Stomach smooth muscle (tissue), 2 donors: ENCODE results near the gene CNP.

Experiments
- H3K27ac ChIP-seq: one replicate; pipeline ENCODE4 v1.7.0; 2013; ENCODE audit warnings: mild to moderate bottlenecking, low read length, inconsistent platforms
- H3K27me3 ChIP-seq, 2 donors: one replicate each; pipeline ENCODE4 v1.7.0; 2013; ENCODE audit warnings: low read length in 2 of 2; ENCODE audit not compliant: insufficient read depth in 2 of 2, control insufficient read depth in 1 of 2
- H3K36me3 ChIP-seq, 2 donors: one replicate each; pipeline ENCODE4 v1.7.0; 2013; ENCODE audit warnings: low read length in 2 of 2; ENCODE audit not compliant: control insufficient read depth in 2 of 2, insufficient read depth in 2 of 2
- H3K4me1 ChIP-seq: one replicate; pipeline ENCODE4 v1.7.0; 2013; ENCODE audit warnings: low read length; ENCODE audit not compliant: control insufficient read depth, insufficient read depth
- H3K4me3 ChIP-seq, 2 donors: one replicate each; pipeline ENCODE4 v1.7.0; 2013; ENCODE audit warnings: low read length in 2 of 2
- H3K9ac ChIP-seq, 2 donors: one replicate each; pipeline ENCODE4 v1.7.0; 2013; ENCODE audit warnings: low read length in 2 of 2, mild to moderate bottlenecking in 1 of 2
- H3K9me3 ChIP-seq, 2 donors: one replicate each; pipeline ENCODE4 v1.7.0; 2013; ENCODE audit warnings: low read length in 2 of 2; ENCODE audit not compliant: control insufficient read depth in 2 of 2
- donor health status: healthy.
- donor health status: Pancreatic carcinoma.

CNP gene

DNA sequence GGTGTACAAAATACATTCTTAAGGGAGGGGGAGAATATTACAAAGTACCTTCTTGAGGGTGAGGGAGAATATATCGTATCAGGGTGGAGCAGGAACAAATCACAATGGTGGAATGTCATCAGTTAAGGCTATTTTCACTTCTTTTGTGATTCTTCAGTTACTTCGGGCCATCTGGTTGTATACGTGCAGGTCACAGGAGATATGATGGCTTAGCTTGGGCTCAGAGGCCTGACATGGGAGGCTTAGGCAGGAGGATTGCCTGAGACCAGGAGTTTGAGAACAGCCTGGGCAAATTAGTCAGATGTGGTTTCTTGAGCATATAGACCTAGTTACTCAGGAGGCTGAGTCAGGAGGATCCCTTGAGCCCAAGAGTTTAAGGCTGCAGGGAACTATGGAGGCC is 23.1 kb upstream of the CNP start:
- Histone ChIP-seq H3K36me3 (no peaks in the 10 kb centered on the region), H3K27ac (no peak overlapping the region), H3K27me3 (no peaks in the 10 kb centered on the region), H3K4me1 (no peaks in the 10 kb centered on the region), H3K4me3 (no peak overlapping the region), H3K9me3 (no peaks in the 10 kb centered on the region), H3K9ac (no peak overlapping the region)

DNA sequence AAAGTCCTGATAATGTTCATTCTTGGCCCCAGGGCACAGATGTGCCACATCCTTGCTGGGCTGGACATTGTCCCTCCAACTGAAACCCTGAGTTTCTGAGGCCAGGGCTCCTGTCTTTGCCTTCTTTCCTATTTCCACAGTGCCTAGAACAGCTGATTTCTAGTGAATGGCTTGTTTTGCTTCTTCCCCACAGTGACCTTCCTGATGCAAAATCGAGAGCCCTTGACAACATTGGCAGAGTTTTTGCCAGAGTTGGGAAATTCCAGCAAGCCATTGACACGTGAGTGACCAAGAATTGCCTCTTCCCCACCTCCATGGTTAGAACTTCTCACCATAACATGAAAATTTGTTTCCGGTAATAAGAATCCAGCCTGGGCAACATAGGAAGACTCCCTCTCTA is 21.7 kb upstream of the CNP start:
- Histone ChIP-seq H3K9me3 (no peaks in the 10 kb centered on the region), H3K4me3 (no peak overlapping the region), H3K27me3 (no peaks in the 10 kb centered on the region), H3K27ac (no peak overlapping the region), H3K36me3 (peaks cover 0 to 5% of the 10 kb centered on the region in 2 donors), H3K4me1 (no peaks in the 10 kb centered on the region), H3K9ac (no peak overlapping the region)

GRCh38 chr17:41948762-41949460 is 17.7 kb upstream of the CNP start:
- no peak overlapping the region for H3K4me3 ChIP-seq
- no peak overlapping the region for H3K27ac ChIP-seq
- H3K4me1 ChIP-seq, result no peaks in the 10 kb centered on the region
- no peaks in the 10 kb centered on the region for H3K27me3 ChIP-seq
- no peaks in the 10 kb centered on the region for H3K9me3 ChIP-seq
- H3K36me3 ChIP-seq, result peaks cover 0 to 5% of the 10 kb centered on the region in 2 donors
- no peak overlapping the region for H3K9ac ChIP-seq

DNA sequence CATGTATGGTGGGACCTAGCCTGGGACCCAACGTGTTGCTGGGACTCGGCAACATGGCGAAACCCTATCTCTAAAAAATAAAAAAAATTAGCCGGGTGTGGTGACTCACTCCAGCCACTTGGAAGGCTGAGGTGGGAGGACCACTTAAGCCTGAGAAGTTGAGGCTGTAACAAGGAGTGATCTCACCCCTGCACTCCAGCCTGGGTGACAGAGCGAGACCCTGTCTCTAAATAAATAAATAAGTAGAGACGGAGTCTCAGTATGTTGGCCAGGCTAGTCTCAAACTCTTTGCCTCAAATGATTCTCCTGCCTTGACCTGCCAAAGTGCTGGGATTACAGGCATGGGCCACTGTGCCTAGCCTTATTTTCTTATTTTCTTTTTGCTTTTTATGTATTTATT is 10.1 kb upstream of the CNP start:
- Histone ChIP-seq H3K36me3 (peaks cover 0 to 3% of the 10 kb centered on the region in 2 donors), H3K9me3 (no peaks in the 10 kb centered on the region), H3K27ac (no peak overlapping the region), H3K9ac (no peak overlapping the region), H3K4me1 (no peaks in the 10 kb centered on the region), H3K4me3 (no peak overlapping the region), H3K27me3 (no peaks in the 10 kb centered on the region)

GRCh38 chr17:41957031-41957868 is 9.3 kb upstream of the CNP start:
- H3K9me3 ChIP-seq, result no peaks in the 10 kb centered on the region

GRCh38 chr17:41957869-41958439 is 8.6 kb upstream of the CNP start:
- Histone ChIP-seq H3K36me3 (peaks cover 0 to 3% of the 10 kb centered on the region in 2 donors), H3K27ac (no peak overlapping the region), H3K4me1 (peaks cover 10% of the 10 kb centered on the region), H3K4me3 (no peak overlapping the region), H3K27me3 (no peaks in the 10 kb centered on the region), H3K9me3 (no peaks in the 10 kb centered on the region), H3K9ac (no peak overlapping the region)

More at GRCh38 chr17:41957031-41957868, 9.3 kb upstream of the CNP start:
- Histone ChIP-seq H3K9ac (no peak overlapping the region), H3K36me3 (peaks cover 0 to 3% of the 10 kb centered on the region in 2 donors), H3K27ac (no peak overlapping the region), H3K4me3 (no peak overlapping the region), H3K27me3 (no peaks in the 10 kb centered on the region), H3K4me1 (peaks cover 3% of the 10 kb centered on the region)

DNA sequence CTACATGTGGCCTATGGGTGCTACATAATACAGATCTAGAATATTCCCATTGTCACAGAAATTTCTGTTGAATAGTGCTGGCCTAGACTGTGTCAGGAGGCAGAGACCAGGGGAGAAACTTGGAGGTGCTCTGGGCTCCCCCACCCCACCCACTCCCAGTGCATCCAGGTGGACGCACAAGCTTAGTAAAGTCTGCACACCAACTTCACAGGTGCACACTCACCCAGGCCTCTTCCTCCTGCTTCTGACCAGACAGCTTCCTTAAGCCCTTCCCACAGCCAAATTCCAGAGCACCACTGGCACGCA is 7.6 kb upstream of the CNP start:
- Histone ChIP-seq H3K27ac (no peak overlapping the region), H3K9ac (no peak overlapping the region), H3K36me3 (peaks cover 0 to 3% of the 10 kb centered on the region in 2 donors), H3K27me3 (no peaks in the 10 kb centered on the region), H3K4me1 (peaks cover 10% of the 10 kb centered on the region), H3K4me3 (no peak overlapping the region), H3K9me3 (no peaks in the 10 kb centered on the region)

DNA sequence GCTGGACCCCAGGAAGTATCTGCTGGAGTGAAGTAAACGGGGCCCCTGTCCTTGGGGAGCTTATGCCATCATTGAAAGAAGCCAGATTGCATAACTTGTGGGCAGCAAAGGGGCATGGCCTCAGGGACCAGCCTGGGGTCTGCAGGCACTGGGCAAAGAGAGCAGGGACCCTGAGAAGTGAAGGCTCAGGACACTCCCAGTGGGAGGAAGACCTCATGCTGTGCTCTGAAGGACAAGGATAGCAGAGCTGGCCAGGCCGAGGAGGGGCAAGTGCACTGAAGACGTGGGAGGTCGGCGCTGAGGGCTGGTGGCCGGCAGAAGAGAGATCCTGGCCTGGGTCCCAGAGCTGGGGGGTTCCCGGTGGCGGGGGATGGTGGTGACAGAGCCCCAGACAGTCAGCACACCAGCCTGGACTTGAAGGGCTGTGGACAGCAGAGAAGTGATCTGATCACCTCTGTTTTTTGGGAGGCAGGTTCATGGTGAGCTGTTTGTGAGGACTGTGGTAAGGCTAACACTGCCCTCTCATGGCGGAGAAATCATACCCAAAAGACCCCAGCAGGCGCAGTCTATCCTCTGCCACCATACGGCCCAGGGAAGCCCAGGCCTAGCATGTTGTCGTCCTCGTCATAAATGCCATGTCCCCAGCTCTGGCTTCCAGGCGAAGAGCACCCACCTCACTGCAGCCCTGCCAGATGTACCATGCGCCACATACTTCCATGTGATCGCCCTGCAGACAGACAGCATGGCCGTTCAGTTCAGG is 7.1 kb upstream of the CNP start:
- Histone ChIP-seq H3K4me1 (peaks cover 10% of the 10 kb centered on the region), H3K9me3 (no peaks in the 10 kb centered on the region), H3K36me3 (peaks cover 0 to 3% of the 10 kb centered on the region in 2 donors), H3K4me3 (no peak overlapping the region), H3K27ac (no peak overlapping the region), H3K27me3 (no peaks in the 10 kb centered on the region), H3K9ac (no peak overlapping the region)

- Histone ChIP-seq H3K9me3 (no peaks in the 10 kb centered on the region), H3K4me1 (peaks cover 28% of the 10 kb centered on the region), H3K36me3 (no peaks in the 10 kb centered on the region), H3K27ac (no peak overlapping the region), H3K4me3 (no peak overlapping the region), H3K27me3 (no peaks in the 10 kb centered on the region), H3K9ac (no peak overlapping the region)
These were observed 4.5 kb upstream of the CNP start for GRCh38 chr17:41962111-41962510.

GRCh38 chr17:41962768-41963434 is 3.7 kb upstream of the CNP start:
- H3K4me1 ChIP-seq, result peaks cover 36% of the 10 kb centered on the region

More at GRCh38 chr17:41962768-41963434, 3.7 kb upstream of the CNP start:
- H3K36me3 ChIP-seq, result no peaks in the 10 kb centered on the region
- peak overlapping the region in 1 of 2 donors; percentile 8 for H3K4me3 ChIP-seq
- H3K9me3 ChIP-seq, result no peaks in the 10 kb centered on the region
- H3K27ac ChIP-seq, result no peak overlapping the region
- H3K27me3 ChIP-seq, result no peaks in the 10 kb centered on the region
- H3K9ac ChIP-seq, result peak overlapping the region in 1 of 2 donors; percentile 13
